Hematopoietic multipotent progenitor cell treated with erythropoietin and hydrocortisone succinate and interleukin-3 and kit ligand, for 6 days (in vitro differentiated cells): ENCODE measurements around the gene HNRNPC.
"Not testable (repeated sequence)": the region's sequence is repeated elsewhere in the genome, so short reads cannot be mapped to it uniquely, and the experiment has no call there.

ENCODE experiments used
- DNase-seq: peaks from one replicate; pipeline ENCODE4 v3.0.0-alpha.2; 2015

Gene HNRNPC

GRCh38 chr14:21241218-21241819 lies 27.9 kb downstream of the HNRNPC start:
- peak; percentile 70 for DNase-seq

- no peak for DNase-seq
Observed at GRCh38 chr14:21240417-21240816, 28.8 kb downstream of the HNRNPC start.

GRCh38 chr14:21238823-21239518 lies 30.3 kb downstream of the HNRNPC start:
- DNase-seq = no peak

DNA sequence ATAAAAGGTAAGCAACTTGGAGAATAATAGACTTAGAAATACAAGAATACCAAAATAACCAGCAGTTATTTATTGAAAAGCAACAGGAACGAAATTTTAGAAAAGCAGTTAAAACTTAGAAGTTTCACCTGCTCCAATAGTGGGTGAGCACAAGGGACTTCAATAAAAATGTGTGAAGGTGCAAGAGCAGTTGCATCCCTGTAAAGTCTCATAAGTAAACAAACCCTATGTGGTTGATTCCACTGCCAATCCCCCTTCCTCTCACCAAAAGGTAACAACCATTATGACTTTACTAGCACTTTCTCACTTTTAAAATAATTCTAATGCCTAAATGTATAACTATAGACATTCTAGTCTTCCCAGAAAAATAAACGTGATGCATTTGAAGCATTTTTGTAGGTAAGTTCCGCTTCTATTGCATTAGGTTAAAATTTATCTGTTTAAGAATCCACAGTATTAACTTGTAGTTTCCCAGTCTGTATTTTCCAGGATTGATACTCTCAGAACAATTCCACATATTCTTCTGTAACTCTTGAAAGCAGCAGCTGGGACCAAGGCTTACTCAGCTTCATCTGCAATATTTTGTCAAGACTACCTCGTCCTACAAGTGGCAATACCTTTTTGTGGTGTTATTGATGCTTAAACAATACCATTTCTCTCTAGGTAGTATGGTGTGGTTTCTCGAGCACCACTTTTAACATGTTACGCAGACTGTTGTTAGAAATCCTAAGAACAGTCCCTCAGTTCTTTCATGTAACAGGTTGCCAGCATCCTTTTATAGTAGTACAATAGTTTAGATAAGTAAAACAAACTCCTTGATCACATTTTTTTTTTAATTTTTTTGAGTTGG lies 32.1 kb downstream of the HNRNPC start:
- no peak for DNase-seq

- DNase-seq = no peak
Observed at GRCh38 chr14:21234112-21234511, 35.1 kb downstream of the HNRNPC start.

DNA sequence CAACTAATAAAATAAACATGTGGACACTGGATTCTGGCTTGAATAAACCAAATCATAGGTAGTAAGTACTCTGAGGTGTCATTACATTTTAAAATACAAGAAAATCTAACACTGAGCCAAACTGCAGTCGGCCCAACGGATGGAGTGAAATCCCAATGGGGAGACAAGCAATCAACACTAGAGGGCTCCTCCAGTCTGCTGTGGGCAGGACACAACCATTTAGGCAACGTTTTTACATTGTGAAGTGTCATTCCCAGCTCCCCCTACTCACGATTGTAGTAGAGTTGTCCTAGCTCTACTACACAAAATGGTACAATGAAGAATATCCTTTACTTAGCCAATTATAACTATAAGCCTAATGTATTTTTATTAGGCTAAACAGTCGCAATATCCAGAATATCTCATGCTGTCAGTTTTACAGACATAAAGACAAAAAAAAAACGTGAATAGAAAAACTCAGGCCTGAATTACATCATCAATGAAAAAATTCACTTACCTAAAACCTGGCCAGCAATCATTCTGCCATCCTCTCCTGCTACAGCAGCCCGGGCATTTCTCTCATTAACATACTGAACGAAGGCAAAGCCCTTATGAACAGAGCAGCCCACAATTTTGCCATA lies 35.7 kb downstream of the HNRNPC start:
- peak; percentile 51 for DNase-seq

DNA sequence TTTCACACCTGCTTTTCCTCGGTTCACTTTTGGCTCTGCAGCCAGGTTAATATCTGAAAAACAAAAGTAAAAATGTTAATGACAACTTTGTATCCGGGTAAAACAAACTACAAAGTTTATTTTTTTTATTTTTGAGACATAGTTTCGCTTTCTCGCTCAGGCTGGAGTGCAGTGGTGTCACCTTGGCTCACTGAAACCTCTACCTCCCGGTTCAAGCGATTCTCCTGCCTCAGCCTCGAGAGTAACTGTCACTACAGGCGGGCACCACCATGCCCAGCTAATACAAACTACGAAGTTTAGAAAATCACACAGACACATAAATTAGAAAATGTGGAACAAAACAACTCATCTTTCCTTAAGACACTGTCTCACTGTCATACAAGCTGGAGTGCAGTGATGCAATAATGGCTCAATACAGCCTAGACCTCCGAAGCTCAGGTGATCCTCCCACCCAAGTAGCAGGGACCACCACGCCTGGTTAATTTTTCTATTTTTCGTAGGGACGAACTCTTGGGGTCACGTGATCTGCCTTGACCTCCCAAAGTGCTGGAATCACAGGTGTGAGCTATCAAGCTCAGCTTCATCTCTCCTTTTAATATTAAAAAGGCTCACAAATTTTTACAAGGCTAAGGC lies 38.1 kb downstream of the HNRNPC start:
- no peak for DNase-seq

GRCh38 chr14:21229821-21230220 lies 39.4 kb downstream of the HNRNPC start:
- DNase-seq = peak; percentile 73

GRCh38 chr14:21227981-21228380 lies 41.3 kb downstream of the HNRNPC start:
- DNase-seq = no peak

GRCh38 chr14:21227150-21227549 lies 42.1 kb downstream of the HNRNPC start:
- no peak for DNase-seq

DNA sequence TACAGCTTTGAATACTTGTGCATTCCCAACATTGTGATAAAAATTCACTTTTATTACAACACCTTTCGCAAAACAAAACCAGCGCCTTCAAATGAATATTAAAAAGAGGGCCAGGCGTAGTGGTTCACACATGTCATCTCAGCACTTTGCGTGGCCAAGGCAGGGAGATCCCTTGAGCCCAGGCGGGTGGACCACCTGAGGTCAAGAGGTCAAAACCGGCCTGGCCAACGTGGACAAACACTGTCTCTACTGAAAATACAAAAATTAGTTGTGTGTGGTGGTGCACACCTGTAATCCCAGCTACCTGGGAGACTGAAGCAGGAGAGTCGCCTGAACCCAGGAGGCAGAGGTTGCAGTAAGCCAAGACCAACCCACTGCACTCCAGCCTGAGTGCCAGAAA lies 42.8 kb downstream of the HNRNPC start:
- DNase-seq = no peak

- not testable (repeated sequence) for DNase-seq
Observed at GRCh38 chr14:21225164-21225563, 44.1 kb downstream of the HNRNPC start.

DNA sequence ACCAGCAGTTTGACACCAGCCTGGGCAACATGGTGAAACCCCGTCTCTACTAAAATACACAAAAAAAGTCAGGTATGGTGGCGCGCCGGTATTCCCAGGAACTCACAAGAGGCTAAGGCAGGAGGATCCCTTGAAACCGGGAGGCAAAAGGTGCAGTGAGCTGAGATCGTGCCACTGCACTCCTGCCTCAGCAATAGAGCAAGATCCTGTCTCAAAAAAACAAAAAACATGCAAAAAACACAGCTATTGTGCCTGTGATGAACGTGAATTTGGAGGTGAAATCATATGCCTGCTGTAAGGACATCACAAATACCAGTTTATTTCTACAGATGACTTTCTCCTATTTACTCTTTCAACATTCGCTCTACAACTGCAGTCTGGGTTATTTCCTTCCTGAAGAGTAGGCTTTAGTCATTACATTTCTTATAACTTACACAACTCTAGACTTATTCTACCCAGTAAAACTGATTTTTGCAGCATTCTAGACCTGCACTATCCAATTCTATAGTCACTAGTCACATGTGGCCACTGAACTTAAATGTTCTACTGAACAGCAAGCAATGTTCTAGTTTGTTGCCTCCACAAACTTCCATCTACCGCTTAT lies 48.3 kb downstream of the HNRNPC start:
- no peak for DNase-seq

DNA sequence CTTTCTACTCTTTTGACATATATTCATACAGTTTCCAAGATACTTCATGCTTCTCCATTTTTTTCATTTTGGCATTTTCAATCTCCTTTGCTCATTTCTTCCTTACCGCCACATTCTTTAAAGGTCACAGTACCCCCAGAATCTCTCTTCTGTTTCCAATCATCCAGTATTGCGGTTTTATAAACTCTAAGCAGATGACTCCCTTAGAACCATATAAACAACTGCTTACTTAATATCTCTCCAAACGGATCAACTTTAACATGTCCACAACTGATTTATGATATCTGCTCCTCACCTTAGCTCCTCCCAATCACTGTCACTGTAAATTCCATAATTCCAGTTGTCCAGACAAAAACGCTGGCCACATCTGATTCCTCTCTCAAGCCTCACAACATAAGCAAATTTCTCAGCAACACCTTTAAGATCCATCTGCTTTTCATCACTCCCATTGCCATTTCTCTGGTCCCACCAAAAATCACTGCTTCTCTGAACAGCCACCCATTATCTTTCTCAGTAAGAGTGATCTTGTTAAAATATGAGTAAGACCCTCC lies 49.6 kb downstream of the HNRNPC start:
- no peak for DNase-seq

GRCh38 chr14:21219120-21219519 lies 50.1 kb downstream of the HNRNPC start:
- DNase-seq = no peak

DNA sequence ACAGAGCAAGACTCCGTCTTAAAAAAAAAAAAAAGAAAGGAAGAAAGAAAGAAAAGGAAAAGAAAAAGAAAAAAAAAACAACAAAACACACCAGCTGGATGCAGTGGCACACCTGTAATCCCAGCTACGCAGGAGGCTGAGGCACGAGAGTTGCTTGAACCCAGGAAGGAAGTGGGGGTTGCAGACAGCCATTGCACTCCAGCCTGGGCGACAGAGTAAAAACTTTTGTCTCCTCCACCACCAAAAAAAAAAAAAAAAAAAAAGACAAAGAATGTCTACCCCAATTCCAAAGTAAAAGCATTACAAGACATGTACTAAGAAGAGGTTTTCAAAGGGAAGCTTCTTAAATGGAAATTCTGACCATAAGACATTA lies 53.4 kb downstream of the HNRNPC start:
- DNase-seq = no peak

DNA sequence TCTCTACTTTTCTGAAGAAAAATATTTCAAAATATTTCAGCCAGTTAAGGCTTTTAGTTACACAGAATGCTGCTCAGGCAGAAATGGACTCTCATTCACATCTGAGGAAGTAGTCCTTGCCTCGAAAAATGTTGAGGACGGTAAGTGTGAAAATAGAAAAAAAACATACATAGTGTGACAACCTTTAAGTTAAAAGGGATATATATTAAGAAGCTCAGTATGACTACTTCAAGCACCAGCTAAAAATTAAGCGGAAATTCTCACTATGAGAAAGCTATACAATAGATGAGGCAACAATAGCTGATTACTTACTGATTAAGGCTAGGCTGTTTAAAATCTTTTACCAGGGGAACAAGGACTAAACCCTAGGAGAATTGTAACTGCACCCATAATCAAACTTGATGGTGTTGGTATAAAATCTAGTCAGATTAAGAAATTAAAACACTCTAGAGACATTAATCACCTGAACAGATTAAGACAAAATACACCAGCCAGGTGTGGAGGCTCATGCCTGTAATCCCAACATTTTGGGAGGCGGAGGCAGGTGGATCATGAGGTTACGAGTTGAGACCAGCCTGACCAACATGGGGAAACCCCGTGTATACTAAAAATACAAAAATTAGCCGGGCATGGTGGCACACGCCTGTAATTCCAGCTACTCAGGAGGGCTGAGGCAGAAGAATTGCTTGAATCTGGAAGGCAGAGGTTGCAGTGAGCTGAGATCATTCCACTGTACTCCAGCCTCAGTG lies 53.9 kb downstream of the HNRNPC start:
- no peak for DNase-seq

DNA sequence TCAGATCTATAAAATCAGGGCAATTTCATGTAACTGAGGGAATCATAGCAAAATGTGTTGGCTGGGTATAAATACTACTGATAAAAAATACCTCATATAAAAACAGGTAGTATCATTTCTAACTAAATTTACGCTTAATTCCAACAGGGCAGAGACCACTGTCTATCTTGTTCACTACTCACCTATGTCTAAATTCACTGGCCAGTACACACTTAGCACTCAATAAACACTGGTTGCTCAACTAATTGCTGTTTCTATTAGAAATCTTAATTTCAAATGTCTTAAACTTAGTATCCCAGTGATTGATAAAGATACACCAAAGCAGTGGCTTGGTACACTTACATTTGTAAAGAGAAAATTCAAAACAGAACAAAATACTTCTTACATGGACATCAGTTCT lies 55.6 kb downstream of the HNRNPC start:
- no peak for DNase-seq

DNA sequence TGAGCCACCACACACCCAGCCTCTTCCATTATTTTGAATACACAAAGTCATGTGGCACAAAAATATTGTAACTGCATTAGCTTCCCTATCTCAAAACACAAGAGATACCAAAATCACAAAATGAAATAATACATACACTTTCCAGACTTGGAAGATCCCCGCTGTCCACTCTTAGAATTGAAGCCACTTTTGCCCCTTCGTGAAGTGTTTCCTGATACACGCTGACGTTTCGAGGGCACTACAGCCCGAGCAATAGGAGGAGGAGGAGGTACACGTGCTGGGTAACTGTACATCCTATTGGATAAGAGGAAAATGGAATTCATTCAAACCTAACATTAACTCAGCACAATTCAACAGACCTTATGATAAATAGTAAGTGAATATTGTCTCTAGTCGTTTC lies 56.4 kb downstream of the HNRNPC start:
- DNase-seq = not testable (repeated sequence)

GRCh38 chr14:21211509-21211908 lies 57.7 kb downstream of the HNRNPC start:
- no peak for DNase-seq

GRCh38 chr14:21210023-21210422 lies 59.2 kb downstream of the HNRNPC start:
- DNase-seq = no peak

GRCh38 chr14:21209185-21209584 lies 60.1 kb downstream of the HNRNPC start:
- DNase-seq = no peak
